Suprapubic skin (tissue), 3 donors: ENCODE measurements around the gene U2AF1.
"Not testable (repeated sequence)": the region's sequence is repeated elsewhere in the genome, so short reads cannot be mapped to it uniquely, and the experiment has no call there.

ENCODE experiments used
- CTCF ChIP-seq, 2 donors: fragments of 200-600 bp in 1 of 2; fragments of 450-650 bp in 1 of 2; sonication (generic) in 1 of 2; IDR thresholded peaks; one replicate each; pipeline ENCODE4 v1.5.1; 2016 to 2019; ENCODE audit warnings: antibody characterized with exemption in 2 of 2, mild to moderate bottlenecking in 1 of 2, moderate library complexity in 1 of 2
- EP300 ChIP-seq: sonication (generic); formaldehyde crosslinking; IDR thresholded peaks from one replicate; pipeline ENCODE4 v1.6.1; 2017; ENCODE audit warnings: antibody characterized with exemption
- POLR2A ChIP-seq, 2 donors: fragments of 450-650 bp; IDR thresholded peaks; one replicate each; pipeline ENCODE4 v1.6.1; 2017; ENCODE audit warnings: antibody characterized with exemption in 2 of 2, mild to moderate bottlenecking in 2 of 2, moderate library complexity in 2 of 2

- not testable (repeated sequence) for TF ChIP-seq CTCF (IDR thresholded peaks at IDR 0.05); EP300; POLR2A (IDR thresholded peaks at IDR 0.05)
Measured at GRCh38 chr21:43082587-43083300, 24.6 kb downstream of the U2AF1 start.
